Skin epidermis (tissue), 12 donors: ENCODE measurements around the gene CCDC181.
"Not testable (repeated sequence)": the region's sequence is repeated elsewhere in the genome, so short reads cannot be mapped to it uniquely, and the experiment has no call there.

Experiments used
- H3K27ac ChIP-seq, 21 experiments: fragments of 200-600 bp; sonication (generic) in 11 of 21; one replicate each; pipeline ENCODE4 v1.5.0; 2020; ENCODE audit warnings: mild to moderate bottlenecking in 3 of 21, inconsistent platforms in 2 of 21, moderate library complexity in 2 of 21
- H3K4me3 ChIP-seq, 7 experiments: fragments of 200-600 bp; sonication (generic) in 2 of 7; one replicate each; pipeline ENCODE4 v1.5.0; 2020; ENCODE audit warnings: inconsistent platforms in 2 of 7, mild to moderate bottlenecking in 2 of 7, moderate library complexity in 1 of 7

CCDC181 gene

DNA sequence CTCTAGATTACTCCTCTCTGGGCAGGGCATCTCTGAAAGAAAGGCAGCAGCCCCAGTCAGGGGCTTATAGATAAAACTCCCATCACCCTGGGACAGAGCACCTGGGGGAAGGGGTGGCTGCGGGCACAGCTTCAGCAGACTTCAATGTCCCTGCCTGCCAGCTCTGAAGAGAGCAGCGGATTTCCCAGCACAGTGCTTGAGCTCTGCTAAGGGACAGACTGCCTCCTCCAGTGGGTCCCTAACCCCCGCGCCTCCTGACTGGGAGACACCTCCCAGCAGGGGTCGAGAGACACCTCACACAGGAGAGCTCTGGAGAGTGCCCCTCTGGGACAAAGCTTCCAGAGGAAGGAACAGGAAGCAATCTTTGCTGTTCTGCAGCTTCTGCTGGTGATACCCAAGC, 18.9 kb downstream of the CCDC181 start:
- not testable (repeated sequence) for H3K27ac ChIP-seq, H3K4me3 ChIP-seq

DNA sequence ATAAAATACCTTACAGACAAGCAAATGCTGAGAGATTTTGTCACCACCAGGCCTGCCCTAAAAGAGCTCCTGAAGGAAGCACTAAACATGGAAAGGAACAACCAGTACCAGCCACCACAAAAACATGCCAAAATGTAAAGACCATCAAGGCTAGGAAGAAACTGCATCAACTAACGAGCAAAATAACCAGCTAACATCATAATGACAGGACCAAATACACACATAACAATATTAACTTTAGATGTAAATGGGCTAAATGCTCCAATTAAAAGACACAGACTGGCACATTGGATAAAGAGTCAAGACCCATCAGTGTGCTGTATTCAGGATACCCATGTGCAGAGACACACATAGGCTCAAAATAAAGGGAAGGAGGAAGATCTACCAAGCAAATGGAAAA, 24.7 kb downstream of the CCDC181 start:
- not testable (repeated sequence) for H3K4me3 ChIP-seq, H3K27ac ChIP-seq

DNA sequence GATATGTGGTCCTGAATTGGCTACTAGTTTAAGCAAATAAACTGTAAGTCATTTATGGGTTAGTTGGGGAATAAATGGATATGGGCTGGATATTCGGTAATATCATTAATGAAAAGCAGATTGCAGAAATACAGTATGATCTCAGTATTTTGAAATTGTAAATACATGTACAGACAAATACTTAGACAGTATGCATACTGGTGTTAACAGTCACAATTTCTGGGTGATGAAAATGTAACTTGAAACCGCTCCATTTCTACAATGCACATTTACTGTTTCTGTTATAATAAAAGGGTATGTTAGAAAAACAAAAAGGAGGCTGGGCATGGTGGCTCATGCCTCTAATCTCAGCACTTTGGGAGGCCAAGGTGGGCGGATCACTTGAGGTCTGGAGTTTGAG, 31.3 kb downstream of the CCDC181 start:
- Histone ChIP-seq H3K4me3 (no peak overlapping the region), H3K27ac (no peak overlapping the region)

DNA sequence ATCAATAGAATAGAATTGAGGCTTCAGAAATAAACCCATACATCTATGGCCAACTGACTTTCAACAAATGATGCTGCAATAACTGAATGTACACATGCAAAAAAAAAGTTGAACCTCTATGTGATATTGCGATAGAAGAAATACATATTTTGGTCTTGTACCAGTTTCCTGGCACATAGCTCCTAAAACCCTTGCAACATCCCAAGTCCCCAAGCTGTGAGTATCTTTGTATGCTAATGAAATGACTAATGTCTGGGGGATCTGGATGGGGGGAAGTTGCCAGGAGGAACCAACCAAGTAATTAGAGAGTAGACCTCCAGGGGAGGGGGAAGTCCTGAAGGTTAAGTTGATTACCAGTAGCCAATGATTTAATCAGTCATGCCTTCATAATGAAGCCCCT, 34.9 kb downstream of the CCDC181 start:
- H3K4me3 ChIP-seq, result no peak overlapping the region
- no peak overlapping the region for H3K27ac ChIP-seq

DNA sequence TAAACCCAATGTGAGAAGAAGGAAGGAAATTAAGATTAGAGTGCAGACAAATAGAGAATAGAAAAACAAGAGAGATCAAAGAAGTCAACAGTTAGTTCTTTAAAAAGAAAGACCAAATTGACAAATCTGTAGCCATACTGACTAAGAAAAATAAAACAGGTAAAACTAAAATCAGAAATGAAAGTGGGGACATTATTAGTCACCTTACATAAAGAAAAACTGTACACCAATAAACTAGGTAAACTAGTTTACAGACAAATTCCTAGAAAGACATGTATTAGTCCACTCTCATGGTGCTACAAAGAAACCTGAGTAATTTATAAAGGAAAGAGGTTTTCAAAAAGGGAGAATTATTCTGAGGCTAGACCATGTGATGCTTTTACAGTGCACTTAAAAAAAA, 37.0 kb downstream of the CCDC181 start:
- H3K27ac ChIP-seq, result no peak overlapping the region
- no peak overlapping the region for H3K4me3 ChIP-seq

DNA sequence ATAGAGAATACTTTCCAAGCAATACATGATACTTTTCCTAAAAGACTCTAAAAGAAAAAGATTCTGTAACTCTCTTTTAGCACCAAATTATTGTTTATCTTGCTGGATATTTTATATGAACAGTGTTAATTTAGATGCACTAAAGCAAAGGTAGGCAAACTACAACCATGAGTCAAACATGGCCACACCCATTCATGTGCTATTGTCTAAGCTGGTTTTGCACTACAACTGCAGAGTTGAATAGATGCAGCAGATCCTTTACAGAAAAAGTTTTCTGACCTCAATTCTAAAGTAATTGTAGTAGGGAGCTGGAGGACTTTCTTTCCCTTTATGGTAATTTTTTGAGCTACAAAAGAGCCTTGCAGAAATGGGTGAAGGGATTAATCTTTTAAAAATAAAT, 39.9 kb downstream of the CCDC181 start:
- Histone ChIP-seq H3K27ac (no peak overlapping the region), H3K4me3 (no peak overlapping the region)

DNA sequence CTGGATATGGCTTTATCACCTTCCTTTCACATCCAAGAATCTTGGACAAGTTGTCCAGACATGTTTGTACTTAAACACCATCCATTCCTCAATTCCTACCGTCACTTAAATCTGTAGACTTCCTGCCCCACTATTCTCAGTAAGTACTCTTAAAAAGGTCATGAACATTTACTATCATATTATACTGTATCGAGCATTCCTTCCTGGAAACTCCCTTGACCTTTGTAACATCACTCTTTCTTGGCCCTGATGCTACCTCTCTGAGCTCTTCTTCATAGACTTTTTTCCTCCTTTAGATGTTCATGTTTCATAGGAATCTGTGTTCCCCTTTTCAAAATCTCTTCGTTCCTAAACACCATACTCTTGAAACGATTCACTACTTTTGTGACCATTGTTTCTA, 43.8 kb downstream of the CCDC181 start:
- H3K27ac ChIP-seq, result no peak overlapping the region
- H3K4me3 ChIP-seq, result no peak overlapping the region

DNA sequence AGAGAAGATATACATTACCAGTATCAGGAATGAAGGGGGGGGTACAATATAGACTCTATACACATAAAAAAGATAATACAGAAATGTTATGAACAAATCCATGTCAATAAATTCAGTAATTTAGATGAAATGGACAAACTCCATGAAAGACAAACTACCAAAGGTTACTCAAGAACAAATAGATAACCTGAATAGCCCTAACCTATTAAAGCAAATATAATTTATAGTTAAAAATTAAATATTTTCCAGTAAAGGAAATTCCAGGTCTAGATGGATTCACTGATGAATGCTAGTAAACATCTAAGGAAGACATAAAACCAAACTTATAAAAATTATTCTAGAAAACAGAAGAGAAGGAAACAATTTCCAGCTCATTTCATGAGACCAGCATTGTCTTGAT, 46.1 kb downstream of the CCDC181 start:
- Histone ChIP-seq H3K4me3 (no peak overlapping the region), H3K27ac (no peak overlapping the region)

DNA sequence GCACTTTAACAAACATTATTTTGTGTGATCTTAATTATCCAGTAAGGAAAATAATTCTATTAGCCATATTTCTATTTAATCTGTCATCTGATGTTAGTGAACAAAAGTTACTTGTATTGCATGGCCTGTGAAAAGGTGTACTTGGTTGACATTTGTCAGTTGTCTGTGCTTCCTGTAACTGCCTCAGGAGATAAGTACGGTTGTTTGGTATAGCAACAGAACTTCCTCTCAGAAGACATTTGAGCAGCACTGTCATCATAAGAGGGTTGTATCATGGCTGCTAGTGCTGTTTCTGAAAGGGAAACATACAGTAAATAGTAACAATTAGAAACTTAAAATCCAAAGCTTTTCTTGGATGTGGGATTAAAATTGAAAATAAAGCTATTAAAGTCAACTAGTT, 55.9 kb downstream of the CCDC181 start:
- no peak overlapping the region for H3K4me3 ChIP-seq
- H3K27ac ChIP-seq, result peak overlapping the region in 1 of 21 experiments; percentile 2

DNA sequence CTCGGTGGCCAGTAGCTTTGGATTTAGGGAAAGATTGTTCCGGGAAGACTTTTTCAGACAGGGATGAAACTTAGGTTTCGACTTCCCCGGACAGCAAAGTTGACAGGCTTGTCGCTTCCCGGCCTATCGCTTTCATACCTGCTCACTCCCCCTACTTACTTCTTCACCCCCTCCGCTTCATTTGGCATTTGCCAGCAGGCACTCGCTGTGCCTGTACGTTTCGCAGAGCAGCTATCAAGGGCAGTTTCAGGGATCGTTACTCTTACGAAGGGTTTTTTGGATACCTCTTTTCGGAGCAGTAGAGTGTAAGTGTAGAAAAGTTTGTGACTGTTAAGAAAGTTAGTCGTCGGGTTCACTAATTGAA, 58.9 kb downstream of the CCDC181 start:
- Histone ChIP-seq H3K4me3 (peak overlapping the region; percentile 55 to 75 (median 64)), H3K27ac (peak overlapping the region; percentile 4 to 96 (median 85))

DNA sequence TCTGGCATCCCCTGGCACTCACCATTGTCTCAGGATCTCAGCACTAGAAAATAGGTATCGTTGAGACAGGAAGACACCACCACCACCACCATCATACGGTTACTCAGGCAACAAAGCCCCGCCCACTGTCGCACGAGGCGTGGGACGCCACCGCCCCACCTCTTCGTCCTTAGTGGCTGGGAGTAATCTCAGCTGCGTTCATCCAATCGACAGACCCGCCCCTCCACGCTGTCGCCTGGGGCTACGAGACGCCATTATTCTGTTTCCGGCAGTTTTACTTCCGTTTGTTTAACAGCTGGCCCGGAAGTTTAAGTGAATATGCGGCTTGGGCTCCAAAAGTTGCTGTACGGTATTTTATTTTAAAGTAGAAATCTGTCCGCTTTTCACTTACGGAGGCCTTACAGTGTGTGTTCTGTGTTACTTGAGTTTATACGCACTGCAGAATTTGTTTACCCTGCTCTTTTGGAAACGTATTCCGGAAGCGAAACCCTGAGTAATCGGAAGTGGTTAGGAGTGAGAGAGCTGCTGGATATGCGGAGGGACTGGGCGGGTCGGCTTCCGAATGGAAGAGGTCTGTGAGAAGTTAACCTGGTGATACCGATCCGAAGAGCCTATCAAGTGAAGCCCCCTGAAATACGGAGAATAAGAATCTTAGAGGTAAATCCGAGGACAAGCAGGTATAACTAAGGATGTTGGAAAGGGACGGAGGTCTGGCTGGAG, 59.4 kb downstream of the CCDC181 start, which contains the start of the genes BLZF1 and NME7:
Gene BLZF1 (plus strand): TSS at position 510 of the 720 bp plus-strand sequence. CDS start 1,328 bp downstream, outside the sequence.
Gene NME7 (minus strand): TSS at position 112 of the 720 bp plus-strand sequence. CDS start 87 bp downstream, at position 25.
- peak within 1 kb of the TSS; percentile 55 to 75 (median 64) for H3K4me3 ChIP-seq
- H3K27ac ChIP-seq, result peak within 1 kb of the TSS; percentile 29 to 96 (median 85)

DNA sequence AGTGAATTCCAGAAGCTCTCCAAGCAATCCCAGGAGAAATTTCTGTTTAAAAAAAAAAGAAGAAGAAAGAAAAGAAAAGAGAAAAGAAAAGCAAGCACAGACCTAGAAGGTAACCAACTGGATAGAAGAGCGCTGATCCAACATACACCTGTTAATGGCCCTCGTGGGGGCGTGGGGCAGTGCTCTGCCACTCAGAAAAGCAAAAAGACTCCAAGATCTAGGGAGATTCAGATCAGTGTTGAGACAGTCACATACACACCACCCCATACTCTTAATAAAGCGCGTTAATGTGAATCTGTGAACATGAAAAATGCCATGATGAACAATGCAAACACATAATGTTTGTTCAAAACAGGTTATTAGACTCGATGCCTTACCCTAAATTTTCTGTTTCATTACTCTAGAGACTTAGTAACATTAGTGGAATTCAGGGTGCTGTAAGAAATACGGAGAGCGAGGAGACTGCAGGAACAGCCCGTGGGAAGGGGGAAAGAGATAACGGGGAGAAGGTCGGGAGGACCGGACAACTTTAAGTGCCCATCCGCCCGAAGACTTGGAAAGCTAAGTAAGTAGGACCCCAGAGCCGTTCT, 60.1 kb downstream of the CCDC181 start:
- H3K27ac ChIP-seq, result peak overlapping the region in 17 of 21 experiments; percentile 29 to 96 (median 85)

DNA sequence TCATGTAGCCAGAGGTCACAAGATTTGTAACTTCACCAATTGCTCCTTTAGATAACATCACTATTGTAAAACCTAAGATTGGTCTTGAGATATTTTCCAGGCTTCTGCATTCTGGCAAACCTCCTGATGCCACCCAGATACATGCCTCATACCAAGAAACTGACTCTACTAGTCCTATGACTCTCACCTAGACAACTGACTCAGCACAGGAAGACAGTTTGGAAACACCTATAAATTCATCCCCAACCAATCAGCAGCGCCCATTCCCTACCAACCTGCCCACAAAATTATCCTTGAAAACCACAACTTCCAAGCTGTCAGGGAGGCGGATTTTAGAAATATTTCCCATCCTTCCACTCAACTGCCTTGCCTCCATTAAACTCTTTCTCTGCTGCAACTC, 62.3 kb downstream of the CCDC181 start:
- Histone ChIP-seq H3K4me3 (no peak overlapping the region), H3K27ac (no peak overlapping the region)

More for the DNA sequence above, 60.1 kb downstream of the CCDC181 start:
- peak overlapping the region; percentile 55 to 75 (median 64) for H3K4me3 ChIP-seq

DNA sequence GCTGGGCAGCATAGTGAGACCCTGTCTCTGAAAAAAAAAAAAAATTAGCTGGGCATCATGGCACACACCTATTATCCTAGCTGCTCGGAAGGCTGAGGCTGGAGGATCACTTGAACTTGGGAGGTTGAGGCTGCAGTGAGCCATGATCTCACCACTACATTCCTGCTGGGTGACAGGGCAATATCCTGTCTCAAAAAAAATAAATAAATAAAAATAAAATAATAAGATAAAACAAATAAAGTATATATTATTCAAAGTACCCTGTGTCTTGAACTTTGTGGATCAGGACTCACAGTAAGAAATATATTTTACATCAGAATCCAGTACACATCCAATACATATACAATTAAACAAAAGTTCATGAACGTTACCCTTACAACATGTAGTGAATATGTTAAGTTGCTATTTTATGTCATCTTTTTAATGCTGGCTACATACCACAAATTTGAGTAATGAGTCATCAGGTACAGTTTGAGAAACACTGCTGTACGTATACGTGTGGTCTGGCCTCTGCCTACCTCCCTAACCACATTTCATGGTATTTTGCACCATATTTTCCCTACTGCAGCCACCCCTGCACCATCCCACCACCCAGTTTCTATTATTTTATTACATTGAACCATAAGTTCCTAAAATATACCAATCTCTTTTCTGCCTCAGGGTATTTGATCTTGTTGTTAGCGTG, 64.1 kb downstream of the CCDC181 start:
- no peak overlapping the region for H3K4me3 ChIP-seq

DNA sequence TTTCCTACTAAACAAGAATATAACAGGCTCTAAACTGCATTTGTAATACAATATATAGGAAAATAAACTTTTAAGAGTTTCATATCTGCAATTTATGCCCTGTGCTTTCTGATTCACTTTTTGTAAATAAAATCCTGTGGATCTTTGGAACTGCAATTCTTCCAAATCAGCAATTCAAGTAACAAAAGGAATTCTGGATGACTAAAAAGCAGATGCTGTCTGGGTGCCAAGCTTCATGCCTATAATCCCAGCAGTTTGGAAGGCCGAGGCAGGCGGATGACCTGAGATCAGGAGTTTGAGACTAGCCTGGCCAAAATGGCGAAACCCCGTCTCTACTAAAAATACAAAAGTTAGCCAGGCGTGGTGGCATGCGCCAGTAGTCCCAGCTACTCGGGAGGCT, 66.0 kb downstream of the CCDC181 start:
- Histone ChIP-seq H3K4me3 (no peak overlapping the region), H3K27ac (no peak overlapping the region)

More for the DNA sequence above, 64.1 kb downstream of the CCDC181 start:
- H3K27ac ChIP-seq, result peak overlapping the region in 1 of 21 experiments; percentile 1

DNA sequence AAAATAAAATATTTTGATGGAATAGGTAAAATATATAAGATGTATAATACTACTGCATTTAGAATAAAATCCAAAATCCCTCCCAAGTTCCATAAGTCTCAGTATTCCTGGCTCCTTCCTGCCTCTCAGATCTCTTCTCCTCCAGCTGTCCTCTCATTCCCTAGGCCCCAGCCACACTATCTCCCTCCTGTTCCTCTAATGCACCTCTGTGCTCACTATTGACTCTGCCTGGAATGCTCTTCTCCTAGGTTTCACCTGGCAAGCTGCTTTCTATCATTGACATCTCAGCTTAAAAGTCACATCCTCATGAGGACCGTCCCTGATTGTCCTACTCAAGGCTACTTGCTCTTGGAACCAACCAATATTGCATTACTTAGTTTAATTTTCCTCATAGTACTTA, 66.9 kb downstream of the CCDC181 start:
- H3K27ac ChIP-seq, result no peak overlapping the region
- H3K4me3 ChIP-seq, result no peak overlapping the region

DNA sequence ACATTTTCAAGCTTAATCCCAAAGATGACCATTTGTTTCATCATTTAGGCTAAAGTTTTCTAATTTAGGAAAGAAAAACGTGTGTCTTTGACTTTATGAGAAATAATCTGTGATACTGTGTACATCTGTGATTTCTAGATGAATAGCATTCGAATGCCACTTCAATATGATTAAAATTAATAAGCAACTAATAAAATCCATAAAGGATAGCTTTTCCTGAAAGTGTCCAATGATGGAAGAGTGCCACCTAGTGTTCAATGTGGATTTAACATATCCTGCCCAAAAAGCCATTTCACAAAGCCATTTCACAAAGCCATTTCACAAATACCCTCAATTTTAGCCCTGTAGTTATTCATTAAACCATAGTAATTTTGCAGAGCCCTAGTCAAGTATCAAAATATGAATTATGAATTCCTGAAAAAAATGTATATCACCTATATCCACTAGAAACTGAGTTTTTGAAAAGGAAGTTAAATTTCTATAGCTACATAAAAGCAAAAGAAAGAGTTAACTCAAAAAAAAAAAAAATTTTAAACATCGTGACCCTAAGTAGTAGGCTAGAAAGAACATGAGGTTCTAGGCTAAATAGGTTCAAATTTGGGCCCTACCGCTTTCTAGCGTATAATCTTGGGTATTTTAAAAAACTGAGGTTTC, 78.8 kb downstream of the CCDC181 start:
- H3K4me3 ChIP-seq, result no peak overlapping the region
- no peak overlapping the region for H3K27ac ChIP-seq

DNA sequence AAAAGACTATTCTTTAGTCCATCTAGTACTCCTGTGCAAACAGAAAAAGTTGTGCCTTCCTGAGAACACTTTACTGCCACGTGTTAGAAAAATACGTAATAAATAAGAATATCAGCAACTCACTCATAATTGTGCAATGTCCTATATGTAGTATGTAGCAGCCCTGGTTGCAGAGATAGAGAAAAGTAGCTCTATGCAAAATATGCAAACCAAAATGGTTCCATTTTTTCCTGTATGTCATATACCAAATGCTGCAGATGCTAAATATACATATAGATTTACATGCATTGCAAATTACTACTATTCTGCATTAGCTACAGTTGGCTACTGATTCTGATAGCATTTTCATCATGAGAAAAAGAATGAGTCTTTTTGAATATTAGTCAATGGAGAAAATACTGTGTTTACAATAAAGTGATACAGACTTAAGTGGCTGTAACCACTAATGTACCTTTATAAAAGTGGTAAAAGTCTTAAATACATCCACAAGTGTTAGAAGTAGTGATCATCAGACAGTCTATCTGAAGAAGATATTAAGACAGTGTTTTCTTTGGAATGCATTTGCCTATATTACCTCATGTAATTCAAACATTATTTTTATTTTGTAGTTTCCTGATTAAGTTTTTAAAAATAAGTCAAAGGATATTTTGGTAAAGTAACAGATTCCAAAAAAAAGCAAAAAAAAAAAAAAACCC, 79.4 kb downstream of the CCDC181 start:
- no peak overlapping the region for H3K27ac ChIP-seq

DNA sequence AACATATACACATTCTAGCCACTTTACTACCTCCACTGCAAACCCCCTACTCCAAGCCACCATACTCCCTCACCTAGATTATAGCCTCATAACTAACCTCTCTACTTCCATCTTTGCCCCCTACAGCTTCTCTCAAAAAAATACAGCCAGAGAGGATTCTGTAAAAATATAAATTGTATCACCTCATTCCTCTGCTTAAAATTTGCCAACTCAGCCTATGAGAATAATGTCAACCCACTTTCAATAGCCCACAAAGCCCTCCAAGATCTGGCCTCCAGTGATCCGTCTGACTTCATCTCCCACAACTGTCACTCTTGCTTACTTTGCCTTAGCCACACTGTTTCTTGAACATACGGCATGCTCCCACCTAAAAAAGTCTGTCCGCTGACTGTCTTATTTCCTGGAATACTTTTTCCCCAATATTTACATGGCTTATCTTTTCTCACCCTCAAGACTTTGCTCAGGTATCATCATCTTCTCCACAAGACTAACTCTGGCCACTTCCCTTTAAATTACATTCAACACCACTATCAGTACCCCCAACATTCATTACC, 81.2 kb downstream of the CCDC181 start:
- no peak overlapping the region for H3K27ac ChIP-seq
- no peak overlapping the region for H3K4me3 ChIP-seq

More for the DNA sequence above, 79.4 kb downstream of the CCDC181 start:
- H3K4me3 ChIP-seq, result no peak overlapping the region
